NOMO-1 treated with DMSO at 0.1 percent for 48 hours (cell line): ENCODE results near the gene NADSYN1.
"Not testable (repeated sequence)": the region's sequence is repeated elsewhere in the genome, so short reads cannot be mapped to it uniquely, and the experiment has no call there.

Experiments used
- DNase-seq: peaks from one replicate; lab custom pipeline; 2025; ENCODE audit not compliant: unreplicated experiment; lab: John Stamatoyannopoulos, UW

NADSYN1 gene

GRCh38 chr11:71453037-71453917, at the start of gene NADSYN1:
Gene NADSYN1, plus strand, starts transcription at chr11:71453203. Its CDS starts 94 bp downstream, at chr11:71453297.
- peak; percentile 89 for DNase-seq

GRCh38 chr11:71404209-71404608, 48.8 kb upstream of the NADSYN1 start:
- DNase-seq = no peak

- no peak for DNase-seq
These were observed 46.3 kb upstream of the NADSYN1 start for GRCh38 chr11:71406681-71407080.

GRCh38 chr11:71407356-71407755, 45.6 kb upstream of the NADSYN1 start:
- DNase-seq = no peak

GRCh38 chr11:71408826-71409225, 44.2 kb upstream of the NADSYN1 start:
- DNase-seq = no peak

GRCh38 chr11:71410363-71410966, 42.5 kb upstream of the NADSYN1 start:
- no peak for DNase-seq

GRCh38 chr11:71414645-71415044, 38.4 kb upstream of the NADSYN1 start:
- no peak for DNase-seq

GRCh38 chr11:71418643-71419042, 34.4 kb upstream of the NADSYN1 start:
- no peak for DNase-seq

GRCh38 chr11:71420455-71421241, 32.4 kb upstream of the NADSYN1 start:
- DNase-seq = peak; percentile 9

- no peak for DNase-seq
These were observed 31.5 kb upstream of the NADSYN1 start for GRCh38 chr11:71421392-71421950.

- not testable (repeated sequence) for DNase-seq
These were observed 30.7 kb upstream of the NADSYN1 start for GRCh38 chr11:71422318-71422717.

GRCh38 chr11:71423181-71423790, 29.7 kb upstream of the NADSYN1 start:
- no peak for DNase-seq

- no peak for DNase-seq
These were observed 27.6 kb upstream of the NADSYN1 start for GRCh38 chr11:71425409-71425808.

- no peak for DNase-seq
These were observed 27.1 kb upstream of the NADSYN1 start for GRCh38 chr11:71425860-71426259.

- no peak for DNase-seq
These were observed 26.6 kb upstream of the NADSYN1 start for GRCh38 chr11:71426413-71426812.

- no peak for DNase-seq
These were observed 24.1 kb upstream of the NADSYN1 start for GRCh38 chr11:71428861-71429435.

- DNase-seq = no peak
These were observed 23.3 kb upstream of the NADSYN1 start for GRCh38 chr11:71429701-71430100.

GRCh38 chr11:71430166-71430565, 22.8 kb upstream of the NADSYN1 start:
- DNase-seq = no peak

GRCh38 chr11:71431271-71431670, 21.7 kb upstream of the NADSYN1 start:
- no peak for DNase-seq
